ENCODE results near the gene LYL1. TPM values are rescaled to one million over a fixed set of nuclear protein-coding genes. Genes with fewer than 3 reads are reported as not detected.

The LYL1 gene
- total and polyA plus RNA-seq, 9 of the 15 experiments (the other 6 are each of a cell fraction or from before 2014, with no cell fraction given): 1.3 to 266 (median 34.0) TPM

GRCh38 chr19:13069415-13070359 is 33.0 kb downstream of the LYL1 start (continued):
- TF ChIP-seq, protein P1, sequence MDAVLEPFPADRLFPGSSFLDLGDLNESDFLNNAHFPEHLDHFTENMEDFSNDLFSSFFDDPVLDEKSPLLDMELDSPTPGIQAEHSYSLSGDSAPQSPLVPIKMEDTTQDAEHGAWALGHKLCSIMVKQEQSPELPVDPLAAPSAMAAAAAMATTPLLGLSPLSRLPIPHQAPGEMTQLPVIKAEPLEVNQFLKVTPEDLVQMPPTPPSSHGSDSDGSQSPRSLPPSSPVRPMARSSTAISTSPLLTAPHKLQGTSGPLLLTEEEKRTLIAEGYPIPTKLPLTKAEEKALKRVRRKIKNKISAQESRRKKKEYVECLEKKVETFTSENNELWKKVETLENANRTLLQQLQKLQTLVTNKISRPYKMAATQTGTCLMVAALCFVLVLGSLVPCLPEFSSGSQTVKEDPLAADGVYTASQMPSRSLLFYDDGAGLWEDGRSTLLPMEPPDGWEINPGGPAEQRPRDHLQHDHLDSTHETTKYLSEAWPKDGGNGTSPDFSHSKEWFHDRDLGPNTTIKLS (IDR thresholded peaks at IDR 0.05; ENCODE audit: borderline replicate concordance, low read depth): peak; percentile 88; the same call in 1 of the 2 replicates
- TF ChIP-seq ZNF24 (IDR thresholded peaks at IDR 0.05): peak; percentile 50; the same call in 1 of the 2 replicates
- TF ChIP-seq, protein P2, sequence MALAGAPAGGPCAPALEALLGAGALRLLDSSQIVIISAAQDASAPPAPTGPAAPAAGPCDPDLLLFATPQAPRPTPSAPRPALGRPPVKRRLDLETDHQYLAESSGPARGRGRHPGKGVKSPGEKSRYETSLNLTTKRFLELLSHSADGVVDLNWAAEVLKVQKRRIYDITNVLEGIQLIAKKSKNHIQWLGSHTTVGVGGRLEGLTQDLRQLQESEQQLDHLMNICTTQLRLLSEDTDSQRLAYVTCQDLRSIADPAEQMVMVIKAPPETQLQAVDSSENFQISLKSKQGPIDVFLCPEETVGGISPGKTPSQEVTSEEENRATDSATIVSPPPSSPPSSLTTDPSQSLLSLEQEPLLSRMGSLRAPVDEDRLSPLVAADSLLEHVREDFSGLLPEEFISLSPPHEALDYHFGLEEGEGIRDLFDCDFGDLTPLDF (CRISPR knock-in tag; IDR thresholded peaks at IDR 0.05): 0 out of 2 replicates have a peak, but pooled peaks have one; percentile 37
- no peak for TF ChIP-seq THRA (IDR thresholded peaks at IDR 0.05)
- TF ChIP-seq BRF1 (IDR thresholded peaks at IDR 0.05; ENCODE audit: borderline replicate concordance, extremely low read depth, insufficient read length): no peak
- TF ChIP-seq SAP30 (IDR thresholded peaks at IDR 0.05; ENCODE audit: borderline replicate concordance, insufficient read depth, low read depth, low read length, poor library complexity, severe bottlenecking): peak; percentile 9
- TF ChIP-seq NCOA2 (IDR thresholded peaks at IDR 0.05; ENCODE audit: partially characterized antibody in 2 of 2): no peak
- peak; percentile 92 for TF ChIP-seq DMBX1 (CRISPR knock-in tag; IDR thresholded peaks at IDR 0.05; ENCODE audit: borderline replicate concordance)
- no peak for TF ChIP-seq ZNF347 (CRISPR knock-in tag; IDR thresholded peaks at IDR 0.05; ENCODE audit: low read depth)
- TF ChIP-seq PURB (CRISPR knock-in tag; IDR thresholded peaks at IDR 0.05; ENCODE audit: low read depth): no peak
- TF ChIP-seq SUPT5H (IDR thresholded peaks at IDR 0.05): no peak
- no peak for TF ChIP-seq POLR2B (IDR thresholded peaks at IDR 0.05; ENCODE audit: low read depth, partially characterized antibody)
- TF ChIP-seq PYGO2 (tag; IDR thresholded peaks at IDR 0.05): peak; percentile 83
- TF ChIP-seq USF2 (CRISPR knock-in tag; IDR thresholded peaks at IDR 0.05): no peak
- peak; percentile 91 for TF ChIP-seq SMAD1 (IDR thresholded peaks at IDR 0.05; ENCODE audit: low read depth, low read length, partially characterized antibody)
- TF ChIP-seq HLTF (IDR thresholded peaks at IDR 0.05): peak; percentile 96
- TF ChIP-seq, protein P3, sequence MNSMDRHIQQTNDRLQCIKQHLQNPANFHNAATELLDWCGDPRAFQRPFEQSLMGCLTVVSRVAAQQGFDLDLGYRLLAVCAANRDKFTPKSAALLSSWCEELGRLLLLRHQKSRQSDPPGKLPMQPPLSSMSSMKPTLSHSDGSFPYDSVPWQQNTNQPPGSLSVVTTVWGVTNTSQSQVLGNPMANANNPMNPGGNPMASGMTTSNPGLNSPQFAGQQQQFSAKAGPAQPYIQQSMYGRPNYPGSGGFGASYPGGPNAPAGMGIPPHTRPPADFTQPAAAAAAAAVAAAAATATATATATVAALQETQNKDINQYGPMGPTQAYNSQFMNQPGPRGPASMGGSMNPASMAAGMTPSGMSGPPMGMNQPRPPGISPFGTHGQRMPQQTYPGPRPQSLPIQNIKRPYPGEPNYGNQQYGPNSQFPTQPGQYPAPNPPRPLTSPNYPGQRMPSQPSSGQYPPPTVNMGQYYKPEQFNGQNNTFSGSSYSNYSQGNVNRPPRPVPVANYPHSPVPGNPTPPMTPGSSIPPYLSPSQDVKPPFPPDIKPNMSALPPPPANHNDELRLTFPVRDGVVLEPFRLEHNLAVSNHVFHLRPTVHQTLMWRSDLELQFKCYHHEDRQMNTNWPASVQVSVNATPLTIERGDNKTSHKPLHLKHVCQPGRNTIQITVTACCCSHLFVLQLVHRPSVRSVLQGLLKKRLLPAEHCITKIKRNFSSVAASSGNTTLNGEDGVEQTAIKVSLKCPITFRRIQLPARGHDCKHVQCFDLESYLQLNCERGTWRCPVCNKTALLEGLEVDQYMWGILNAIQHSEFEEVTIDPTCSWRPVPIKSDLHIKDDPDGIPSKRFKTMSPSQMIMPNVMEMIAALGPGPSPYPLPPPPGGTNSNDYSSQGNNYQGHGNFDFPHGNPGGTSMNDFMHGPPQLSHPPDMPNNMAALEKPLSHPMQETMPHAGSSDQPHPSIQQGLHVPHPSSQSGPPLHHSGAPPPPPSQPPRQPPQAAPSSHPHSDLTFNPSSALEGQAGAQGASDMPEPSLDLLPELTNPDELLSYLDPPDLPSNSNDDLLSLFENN (IDR thresholded peaks at IDR 0.05; ENCODE audit: low read depth in 2 of 2, low read length in 2 of 2): peak in 1 of 2 experiments; percentile 92; a peak in 2 of 4 replicates
- TF ChIP-seq SLC30A9 (CRISPR knock-in tag; IDR thresholded peaks at IDR 0.05): no peak

Data from K562 (cell line).